ENCODE results near the gene SRSF12. TPM values are rescaled to one million over a fixed set of nuclear protein-coding genes. Genes with fewer than 3 reads are reported as not detected.

SRSF12 gene
- total RNA-seq, 1 experiment from 2014 or later: not detected

DNA sequence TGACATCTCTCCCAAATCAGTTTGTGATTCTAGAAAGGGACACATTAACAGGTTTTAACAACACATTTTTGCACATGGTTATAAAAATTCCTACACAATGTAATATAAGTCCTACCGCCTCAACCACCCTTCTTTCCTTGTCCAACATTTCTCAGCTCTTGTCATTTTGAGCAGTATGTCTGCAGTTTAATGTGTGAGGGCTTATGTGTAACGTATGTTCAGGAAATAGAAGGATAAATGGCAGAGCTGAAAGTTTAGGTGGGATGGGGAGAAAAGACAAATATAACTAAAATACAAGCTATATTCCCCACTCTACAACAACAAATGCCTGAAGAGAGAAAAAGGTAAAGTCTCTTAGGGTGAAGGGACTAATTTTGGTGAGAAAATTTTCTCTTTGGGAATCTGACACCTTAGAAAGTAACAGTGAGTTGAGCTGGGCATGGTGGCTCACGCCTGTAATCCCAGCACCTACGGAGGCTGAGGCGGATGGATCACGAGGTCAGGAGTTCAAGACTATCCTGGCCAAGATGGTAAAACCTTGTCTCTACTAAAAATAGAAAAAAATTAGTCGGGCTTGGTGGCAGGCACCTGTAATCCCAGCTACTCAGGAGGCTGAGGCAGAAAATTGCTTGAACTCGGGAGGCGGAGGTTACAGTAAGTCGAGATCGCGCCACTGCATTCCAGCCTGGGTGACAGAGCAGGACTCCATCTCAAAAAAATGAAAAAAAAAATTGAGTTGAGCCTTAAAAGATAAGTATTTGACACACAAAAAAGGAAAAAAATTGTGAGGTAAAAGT lies 32.3 kb downstream of the SRSF12 start:
- no peak for DNase-seq (ENCODE audit: low read depth, low spot score)
- no peak for ATAC-seq
- Histone ChIP-seq H3K4me3 (replicated peaks in 1 of 2; ENCODE audit: low read depth in 1 of 2, low read length in 2 of 2) (no peak overlapping the region), H3K27me3 (ENCODE audit: insufficient read depth, low read length) (no peaks in the 10 kb centered on the region), H2AFZ (ENCODE audit: low read depth, low read length, poor library complexity, severe bottlenecking) (no peak overlapping the region), H3K27ac (ENCODE audit: low read depth, low read length) (no peak overlapping the region), H3K9me3 (ENCODE audit: control insufficient read depth in 1 of 2, insufficient read depth in 1 of 2, low read depth in 1 of 2, low read length in 2 of 2) (no peaks in the 10 kb centered on the region), H3K4me2 (ENCODE audit: low read length) (no peak overlapping the region), H3K4me1 (ENCODE audit: control insufficient read depth in 1 of 2, insufficient read depth in 2 of 2, low read length in 2 of 2) (peaks cover 0 to 17% of the 10 kb centered on the region in 2 experiments; a peak in 2 of 4 replicates), H3K9me2 (ENCODE audit: insufficient read depth) (no peaks in the 10 kb centered on the region), H3K9ac (ENCODE audit: low read length) (no peak overlapping the region), H4K20me1 (ENCODE audit: insufficient read depth) (no peaks in the 10 kb centered on the region), H3K79me2 (ENCODE audit: insufficient read depth, low read length) (peaks cover 20% of the 10 kb centered on the region), H3K36me3 (ENCODE audit: control insufficient read depth in 1 of 2, insufficient read depth in 2 of 2, low read length in 2 of 2) (peaks cover 6 to 20% of the 10 kb centered on the region in 2 experiments; a peak in 3 of 4 replicates)
- ChIA-PET RAD21 (ENCODE audit: low non-redundant PET in 1 of 2, low total read pairs in 2 of 2, uncharacterized antibody in 2 of 2, unreplicated experiment in 2 of 2) (no interaction called here), CTCF (interaction anchor here (1.1 kb wide), 1 partner anchor 103 kb away, joined by 4 read pairs; no protein-coding TSS in a partner anchor), POLR2A (interaction anchor here (1.0 kb wide), 1 partner anchor 57 kb away, joined by 3 read pairs; no protein-coding TSS in a partner anchor)
- TF ChIP-seq, protein P1, sequence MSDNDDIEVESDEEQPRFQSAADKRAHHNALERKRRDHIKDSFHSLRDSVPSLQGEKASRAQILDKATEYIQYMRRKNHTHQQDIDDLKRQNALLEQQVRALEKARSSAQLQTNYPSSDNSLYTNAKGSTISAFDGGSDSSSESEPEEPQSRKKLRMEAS (IDR thresholded peaks at IDR 0.05): no peak
- TF ChIP-seq, protein P2, sequence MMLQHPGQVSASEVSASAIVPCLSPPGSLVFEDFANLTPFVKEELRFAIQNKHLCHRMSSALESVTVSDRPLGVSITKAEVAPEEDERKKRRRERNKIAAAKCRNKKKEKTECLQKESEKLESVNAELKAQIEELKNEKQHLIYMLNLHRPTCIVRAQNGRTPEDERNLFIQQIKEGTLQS (IDR thresholded peaks at IDR 0.05): no peak
- TF ChIP-seq, protein P3, sequence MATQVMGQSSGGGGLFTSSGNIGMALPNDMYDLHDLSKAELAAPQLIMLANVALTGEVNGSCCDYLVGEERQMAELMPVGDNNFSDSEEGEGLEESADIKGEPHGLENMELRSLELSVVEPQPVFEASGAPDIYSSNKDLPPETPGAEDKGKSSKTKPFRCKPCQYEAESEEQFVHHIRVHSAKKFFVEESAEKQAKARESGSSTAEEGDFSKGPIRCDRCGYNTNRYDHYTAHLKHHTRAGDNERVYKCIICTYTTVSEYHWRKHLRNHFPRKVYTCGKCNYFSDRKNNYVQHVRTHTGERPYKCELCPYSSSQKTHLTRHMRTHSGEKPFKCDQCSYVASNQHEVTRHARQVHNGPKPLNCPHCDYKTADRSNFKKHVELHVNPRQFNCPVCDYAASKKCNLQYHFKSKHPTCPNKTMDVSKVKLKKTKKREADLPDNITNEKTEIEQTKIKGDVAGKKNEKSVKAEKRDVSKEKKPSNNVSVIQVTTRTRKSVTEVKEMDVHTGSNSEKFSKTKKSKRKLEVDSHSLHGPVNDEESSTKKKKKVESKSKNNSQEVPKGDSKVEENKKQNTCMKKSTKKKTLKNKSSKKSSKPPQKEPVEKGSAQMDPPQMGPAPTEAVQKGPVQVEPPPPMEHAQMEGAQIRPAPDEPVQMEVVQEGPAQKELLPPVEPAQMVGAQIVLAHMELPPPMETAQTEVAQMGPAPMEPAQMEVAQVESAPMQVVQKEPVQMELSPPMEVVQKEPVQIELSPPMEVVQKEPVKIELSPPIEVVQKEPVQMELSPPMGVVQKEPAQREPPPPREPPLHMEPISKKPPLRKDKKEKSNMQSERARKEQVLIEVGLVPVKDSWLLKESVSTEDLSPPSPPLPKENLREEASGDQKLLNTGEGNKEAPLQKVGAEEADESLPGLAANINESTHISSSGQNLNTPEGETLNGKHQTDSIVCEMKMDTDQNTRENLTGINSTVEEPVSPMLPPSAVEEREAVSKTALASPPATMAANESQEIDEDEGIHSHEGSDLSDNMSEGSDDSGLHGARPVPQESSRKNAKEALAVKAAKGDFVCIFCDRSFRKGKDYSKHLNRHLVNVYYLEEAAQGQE (IDR thresholded peaks at IDR 0.05; ENCODE audit: low read depth): no peak
- no peak for TF ChIP-seq EZH2phosphoT487 (IDR thresholded peaks at IDR 0.05; ENCODE audit: borderline replicate concordance)
- BruUV-seq (replicated peaks): no TSS peak
- intact Hi-C loops (cut with micrococcal nuclease): no loop called here
